ENCODE measurements around the gene CCDC112. TPM values are rescaled to one million over a fixed set of nuclear protein-coding genes. Genes with fewer than 3 reads are reported as not detected.

CCDC112 gene
- total and polyA plus RNA-seq, 2 experiments from 2014 or later, result 18.1 to 48.2 TPM

DNA sequence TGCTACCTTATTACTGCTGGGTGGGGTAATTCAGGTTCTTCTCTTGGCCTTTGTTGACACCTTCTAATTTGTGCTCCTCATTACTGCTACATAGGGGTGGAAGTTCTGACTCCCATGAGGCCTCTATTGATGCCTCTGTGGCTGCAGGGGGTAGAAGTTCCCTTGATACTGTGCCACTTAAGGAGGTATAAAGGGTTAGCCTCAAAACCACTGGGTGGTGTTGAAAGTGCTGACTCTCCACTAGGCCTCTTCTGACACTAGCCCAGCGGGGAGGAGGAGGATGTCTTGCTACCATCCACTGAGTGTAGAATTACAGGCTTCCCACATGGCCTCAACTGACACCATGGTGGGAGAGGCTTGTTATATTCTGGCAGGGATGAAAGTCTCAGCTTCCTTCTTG is 36.7 kb upstream of the CCDC112 start (continued):
- TF ChIP-seq, protein P1, sequence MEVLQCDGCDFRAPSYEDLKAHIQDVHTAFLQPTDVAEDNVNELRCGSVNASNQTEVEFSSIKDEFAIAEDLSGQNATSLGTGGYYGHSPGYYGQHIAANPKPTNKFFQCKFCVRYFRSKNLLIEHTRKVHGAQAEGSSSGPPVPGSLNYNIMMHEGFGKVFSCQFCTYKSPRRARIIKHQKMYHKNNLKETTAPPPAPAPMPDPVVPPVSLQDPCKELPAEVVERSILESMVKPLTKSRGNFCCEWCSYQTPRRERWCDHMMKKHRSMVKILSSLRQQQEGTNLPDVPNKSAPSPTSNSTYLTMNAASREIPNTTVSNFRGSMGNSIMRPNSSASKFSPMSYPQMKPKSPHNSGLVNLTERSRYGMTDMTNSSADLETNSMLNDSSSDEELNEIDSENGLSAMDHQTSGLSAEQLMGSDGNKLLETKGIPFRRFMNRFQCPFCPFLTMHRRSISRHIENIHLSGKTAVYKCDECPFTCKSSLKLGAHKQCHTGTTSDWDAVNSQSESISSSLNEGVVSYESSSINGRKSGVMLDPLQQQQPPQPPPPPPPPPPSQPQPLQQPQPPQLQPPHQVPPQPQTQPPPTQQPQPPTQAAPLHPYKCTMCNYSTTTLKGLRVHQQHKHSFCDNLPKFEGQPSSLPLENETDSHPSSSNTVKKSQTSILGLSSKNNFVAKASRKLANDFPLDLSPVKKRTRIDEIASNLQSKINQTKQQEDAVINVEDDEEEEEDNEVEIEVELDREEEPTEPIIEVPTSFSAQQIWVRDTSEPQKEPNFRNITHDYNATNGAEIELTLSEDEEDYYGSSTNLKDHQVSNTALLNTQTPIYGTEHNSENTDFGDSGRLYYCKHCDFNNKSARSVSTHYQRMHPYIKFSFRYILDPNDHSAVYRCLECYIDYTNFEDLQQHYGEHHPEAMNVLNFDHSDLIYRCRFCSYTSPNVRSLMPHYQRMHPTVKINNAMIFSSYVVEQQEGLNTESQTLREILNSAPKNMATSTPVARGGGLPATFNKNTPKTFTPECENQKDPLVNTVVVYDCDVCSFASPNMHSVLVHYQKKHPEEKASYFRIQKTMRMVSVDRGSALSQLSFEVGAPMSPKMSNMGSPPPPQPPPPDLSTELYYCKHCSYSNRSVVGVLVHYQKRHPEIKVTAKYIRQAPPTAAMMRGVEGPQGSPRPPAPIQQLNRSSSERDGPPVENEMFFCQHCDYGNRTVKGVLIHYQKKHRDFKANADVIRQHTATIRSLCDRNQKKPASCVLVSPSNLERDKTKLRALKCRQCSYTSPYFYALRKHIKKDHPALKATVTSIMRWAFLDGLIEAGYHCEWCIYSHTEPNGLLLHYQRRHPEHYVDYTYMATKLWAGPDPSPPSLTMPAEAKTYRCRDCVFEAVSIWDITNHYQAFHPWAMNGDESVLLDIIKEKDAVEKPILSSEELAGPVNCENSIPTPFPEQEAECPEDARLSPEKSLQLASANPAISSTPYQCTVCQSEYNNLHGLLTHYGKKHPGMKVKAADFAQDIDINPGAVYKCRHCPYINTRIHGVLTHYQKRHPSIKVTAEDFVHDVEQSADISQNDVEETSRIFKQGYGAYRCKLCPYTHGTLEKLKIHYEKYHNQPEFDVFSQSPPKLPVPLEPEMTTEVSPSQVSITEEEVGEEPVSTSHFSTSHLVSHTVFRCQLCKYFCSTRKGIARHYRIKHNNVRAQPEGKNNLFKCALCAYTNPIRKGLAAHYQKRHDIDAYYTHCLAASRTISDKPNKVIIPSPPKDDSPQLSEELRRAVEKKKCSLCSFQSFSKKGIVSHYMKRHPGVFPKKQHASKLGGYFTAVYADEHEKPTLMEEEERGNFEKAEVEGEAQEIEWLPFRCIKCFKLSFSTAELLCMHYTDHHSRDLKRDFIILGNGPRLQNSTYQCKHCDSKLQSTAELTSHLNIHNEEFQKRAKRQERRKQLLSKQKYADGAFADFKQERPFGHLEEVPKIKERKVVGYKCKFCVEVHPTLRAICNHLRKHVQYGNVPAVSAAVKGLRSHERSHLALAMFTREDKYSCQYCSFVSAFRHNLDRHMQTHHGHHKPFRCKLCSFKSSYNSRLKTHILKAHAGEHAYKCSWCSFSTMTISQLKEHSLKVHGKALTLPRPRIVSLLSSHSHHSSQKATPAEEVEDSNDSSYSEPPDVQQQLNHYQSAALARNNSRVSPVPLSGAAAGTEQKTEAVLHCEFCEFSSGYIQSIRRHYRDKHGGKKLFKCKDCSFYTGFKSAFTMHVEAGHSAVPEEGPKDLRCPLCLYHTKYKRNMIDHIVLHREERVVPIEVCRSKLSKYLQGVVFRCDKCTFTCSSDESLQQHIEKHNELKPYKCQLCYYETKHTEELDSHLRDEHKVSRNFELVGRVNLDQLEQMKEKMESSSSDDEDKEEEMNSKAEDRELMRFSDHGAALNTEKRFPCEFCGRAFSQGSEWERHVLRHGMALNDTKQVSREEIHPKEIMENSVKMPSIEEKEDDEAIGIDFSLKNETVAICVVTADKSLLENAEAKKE (CRISPR knock-in tag; IDR thresholded peaks at IDR 0.05), result no peak
- TF ChIP-seq, protein P2, sequence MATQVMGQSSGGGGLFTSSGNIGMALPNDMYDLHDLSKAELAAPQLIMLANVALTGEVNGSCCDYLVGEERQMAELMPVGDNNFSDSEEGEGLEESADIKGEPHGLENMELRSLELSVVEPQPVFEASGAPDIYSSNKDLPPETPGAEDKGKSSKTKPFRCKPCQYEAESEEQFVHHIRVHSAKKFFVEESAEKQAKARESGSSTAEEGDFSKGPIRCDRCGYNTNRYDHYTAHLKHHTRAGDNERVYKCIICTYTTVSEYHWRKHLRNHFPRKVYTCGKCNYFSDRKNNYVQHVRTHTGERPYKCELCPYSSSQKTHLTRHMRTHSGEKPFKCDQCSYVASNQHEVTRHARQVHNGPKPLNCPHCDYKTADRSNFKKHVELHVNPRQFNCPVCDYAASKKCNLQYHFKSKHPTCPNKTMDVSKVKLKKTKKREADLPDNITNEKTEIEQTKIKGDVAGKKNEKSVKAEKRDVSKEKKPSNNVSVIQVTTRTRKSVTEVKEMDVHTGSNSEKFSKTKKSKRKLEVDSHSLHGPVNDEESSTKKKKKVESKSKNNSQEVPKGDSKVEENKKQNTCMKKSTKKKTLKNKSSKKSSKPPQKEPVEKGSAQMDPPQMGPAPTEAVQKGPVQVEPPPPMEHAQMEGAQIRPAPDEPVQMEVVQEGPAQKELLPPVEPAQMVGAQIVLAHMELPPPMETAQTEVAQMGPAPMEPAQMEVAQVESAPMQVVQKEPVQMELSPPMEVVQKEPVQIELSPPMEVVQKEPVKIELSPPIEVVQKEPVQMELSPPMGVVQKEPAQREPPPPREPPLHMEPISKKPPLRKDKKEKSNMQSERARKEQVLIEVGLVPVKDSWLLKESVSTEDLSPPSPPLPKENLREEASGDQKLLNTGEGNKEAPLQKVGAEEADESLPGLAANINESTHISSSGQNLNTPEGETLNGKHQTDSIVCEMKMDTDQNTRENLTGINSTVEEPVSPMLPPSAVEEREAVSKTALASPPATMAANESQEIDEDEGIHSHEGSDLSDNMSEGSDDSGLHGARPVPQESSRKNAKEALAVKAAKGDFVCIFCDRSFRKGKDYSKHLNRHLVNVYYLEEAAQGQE (IDR thresholded peaks at IDR 0.05; ENCODE audit: unreplicated experiment), result no peak
- no peak for TF ChIP-seq EZH2 (IDR thresholded peaks at IDR 0.05; ENCODE audit: low read depth, unreplicated experiment)
- no peak for TF ChIP-seq ZNF114 (CRISPR knock-in tag; IDR thresholded peaks at IDR 0.05)
- TF ChIP-seq JUNB (IDR thresholded peaks at IDR 0.05; ENCODE audit: unreplicated experiment), result no peak
- TF ChIP-seq STAT1 (IDR thresholded peaks at IDR 0.05; ENCODE audit: unreplicated experiment), result no peak

DNA sequence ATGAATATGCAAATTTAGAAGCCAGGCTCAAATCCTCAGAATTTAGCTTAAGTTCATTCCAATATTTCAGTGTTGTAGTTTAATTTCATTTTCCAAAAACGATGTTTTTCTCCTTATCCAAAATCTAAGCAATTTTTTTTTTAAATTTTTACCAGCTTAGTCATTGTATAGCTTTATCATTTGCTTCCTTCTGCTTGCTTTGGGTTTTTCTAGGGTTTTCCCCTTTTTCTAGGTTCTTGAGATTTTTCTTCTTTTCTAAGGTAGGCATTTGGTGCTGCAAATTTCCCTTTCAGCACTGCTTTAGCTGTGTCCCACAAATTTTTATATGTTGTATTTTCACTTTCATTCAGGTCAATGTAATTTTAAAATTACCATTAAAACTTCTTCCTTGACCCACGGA is 34.4 kb upstream of the CCDC112 start:
- Histone ChIP-seq H3K4me1 (ENCODE audit: insufficient read depth) (peaks cover 20% of the 10 kb centered on the region), H3K9me2 (ENCODE audit: insufficient read depth) (peaks cover 5% of the 10 kb centered on the region; the same call in 1 of the 2 replicates), H3K27me3 (ENCODE audit: insufficient read depth) (no peaks in the 10 kb centered on the region), H3K27ac (ENCODE audit: low read depth) (no peak overlapping the region), H2AFZ (no peak overlapping the region), H3K36me3 (ENCODE audit: insufficient read depth) (no peaks in the 10 kb centered on the region), H3K4me2 (no peak overlapping the region), H3F3A (replicated peaks; ENCODE audit: low read depth) (no peaks in the 10 kb centered on the region), H4K20me1 (replicated peaks; ENCODE audit: insufficient read depth) (no peaks in the 10 kb centered on the region), H3K4me3 (no peak overlapping the region), H3K79me2 (replicated peaks; ENCODE audit: insufficient read depth) (no peaks in the 10 kb centered on the region)
- peaks cover 2% of the 10 kb centered on the region; the same call in 1 of the 3 replicates for H3K36me3 Mint-ChIP-seq (ENCODE audit: low read depth)
- no peak overlapping the region for H3K4me3 Mint-ChIP-seq
- ATAC-seq (no peak), DNase-seq (ENCODE audit: low spot score) (no peak)
- H3K4me1 Mint-ChIP-seq, result peaks cover 27% of the 10 kb centered on the region
- H3K27ac Mint-ChIP-seq, result no peak overlapping the region
- no peaks in the 10 kb centered on the region for H3K27me3 Mint-ChIP-seq (ENCODE audit: insufficient read depth, low read depth, poor library complexity)
- H3K9me3 Mint-ChIP-seq, result no peaks in the 10 kb centered on the region; the same call in 2 of the 3 replicates
- TF ChIP-seq STAT1 (IDR thresholded peaks at IDR 0.05; ENCODE audit: unreplicated experiment), result no peak
- TF ChIP-seq, protein P2 (IDR thresholded peaks at IDR 0.05; ENCODE audit: unreplicated experiment), result no peak
- TF ChIP-seq, protein P3, sequence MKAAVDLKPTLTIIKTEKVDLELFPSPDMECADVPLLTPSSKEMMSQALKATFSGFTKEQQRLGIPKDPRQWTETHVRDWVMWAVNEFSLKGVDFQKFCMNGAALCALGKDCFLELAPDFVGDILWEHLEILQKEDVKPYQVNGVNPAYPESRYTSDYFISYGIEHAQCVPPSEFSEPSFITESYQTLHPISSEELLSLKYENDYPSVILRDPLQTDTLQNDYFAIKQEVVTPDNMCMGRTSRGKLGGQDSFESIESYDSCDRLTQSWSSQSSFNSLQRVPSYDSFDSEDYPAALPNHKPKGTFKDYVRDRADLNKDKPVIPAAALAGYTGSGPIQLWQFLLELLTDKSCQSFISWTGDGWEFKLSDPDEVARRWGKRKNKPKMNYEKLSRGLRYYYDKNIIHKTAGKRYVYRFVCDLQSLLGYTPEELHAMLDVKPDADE (IDR thresholded peaks at IDR 0.05), result no peak
- no peak for TF ChIP-seq EZH2phosphoT487 (IDR thresholded peaks at IDR 0.05; ENCODE audit: unreplicated experiment)
- no peak for TF ChIP-seq ZNF331 (CRISPR knock-in tag; IDR thresholded peaks at IDR 0.05; ENCODE audit: low read depth)

Measured in GM23338 (cell line).